Activated CD4-positive, alpha-beta T cell treated with anti-CD3 and anti-CD28 coated beads, Interleukin-2, amount 50 U/mL, for 1 hour (primary cell): Measurements from ENCODE around the gene STPG2.
"Not testable (repeated sequence)": the region's sequence is repeated elsewhere in the genome, so short reads cannot be mapped to it uniquely, and the experiment has no call there.

ENCODE experiments used
- DNase-seq: peaks from one replicate; pipeline ENCODE4 v3.0.0-alpha.2; 2020

STPG2 gene

GRCh38 chr4:97938141-97938540, 205.1 kb downstream of the STPG2 start:
- no peak for DNase-seq

DNA sequence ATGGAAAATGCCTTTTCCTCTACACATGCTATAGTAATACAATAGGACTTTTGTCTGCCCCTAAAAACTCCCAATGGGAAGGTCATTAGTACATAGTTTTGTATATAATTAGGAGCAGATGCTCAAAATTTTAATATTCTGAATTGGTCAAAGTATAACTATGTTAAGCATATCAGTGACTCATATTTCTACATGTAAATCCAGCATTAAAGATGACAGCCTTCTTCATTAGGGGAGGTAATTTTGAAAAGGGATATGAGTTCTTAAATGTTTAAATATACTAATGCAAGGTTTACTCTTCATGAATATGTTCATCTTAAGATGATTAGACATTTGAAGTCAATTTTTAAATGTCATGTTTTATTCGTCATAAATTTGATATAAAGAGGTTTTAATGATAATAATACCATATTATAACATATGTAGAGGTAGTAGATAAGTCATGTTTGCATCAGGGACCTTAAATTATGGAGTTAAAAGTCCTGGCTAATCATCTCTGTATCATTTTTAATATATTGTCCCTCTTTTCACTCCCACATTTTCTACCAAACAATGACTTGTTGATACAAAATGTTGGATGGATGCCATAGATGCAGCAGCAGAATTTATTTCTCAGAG, 218.8 kb downstream of the STPG2 start:
- DNase-seq: no peak

DNA sequence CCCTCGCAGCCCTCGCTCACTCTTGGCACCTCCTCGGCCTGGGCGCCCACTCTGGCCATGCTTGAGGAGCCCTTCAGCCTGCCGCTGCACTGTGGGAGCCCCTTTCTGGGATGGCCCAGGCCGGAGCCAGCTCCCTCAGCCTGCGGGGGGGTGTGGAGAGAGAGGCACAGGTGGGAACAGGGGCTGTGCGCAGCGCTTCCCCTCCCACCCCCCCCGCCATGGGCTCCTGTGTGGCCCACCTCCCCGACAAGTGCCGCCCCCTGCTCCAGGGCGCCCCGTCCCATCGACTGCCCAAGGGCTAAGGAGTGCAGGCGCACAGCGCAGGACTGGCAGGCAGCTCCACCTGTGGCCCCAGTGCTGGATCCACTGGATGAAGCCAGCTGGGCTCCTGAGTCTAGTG, 220.2 kb downstream of the STPG2 start:
- DNase-seq: no peak

DNA sequence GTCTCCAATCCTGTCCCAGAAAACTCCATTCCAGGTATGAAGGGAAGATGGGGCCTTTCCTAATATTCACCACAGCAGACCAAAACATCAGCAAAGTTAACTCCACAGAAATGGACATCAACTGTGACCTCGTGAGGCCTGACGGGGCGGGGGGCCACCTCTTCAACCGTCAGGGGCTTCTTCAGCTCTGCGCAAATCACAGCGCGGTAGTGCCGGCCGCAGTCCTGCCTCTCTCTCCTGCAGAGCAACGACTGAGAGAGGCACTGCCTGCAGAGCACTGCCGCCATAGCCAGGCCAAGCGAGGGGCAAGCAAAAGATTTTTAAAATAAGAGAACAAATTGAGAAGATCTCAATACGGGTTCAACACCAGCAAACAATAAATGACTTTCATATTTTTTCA, 226.2 kb downstream of the STPG2 start:
- DNase-seq: no peak

DNA sequence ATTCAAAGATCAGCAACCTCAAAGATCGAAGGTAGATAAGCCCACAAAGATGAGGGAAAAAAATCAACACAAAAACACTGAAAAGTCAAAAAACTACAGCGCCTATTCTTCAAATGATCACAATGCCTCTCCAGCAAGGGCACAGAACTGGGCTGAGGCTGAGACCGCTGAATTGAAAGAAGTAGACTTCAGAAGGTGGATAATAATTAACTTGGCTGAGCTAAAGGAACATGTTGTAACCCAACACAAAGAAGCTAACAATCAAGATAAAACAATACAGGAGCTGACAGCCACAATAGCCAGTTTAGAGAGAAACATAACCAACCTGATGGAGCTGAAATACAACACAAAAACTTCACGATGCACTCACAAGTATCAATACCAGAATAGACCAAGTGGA, 231.1 kb downstream of the STPG2 start:
- no peak for DNase-seq

DNA sequence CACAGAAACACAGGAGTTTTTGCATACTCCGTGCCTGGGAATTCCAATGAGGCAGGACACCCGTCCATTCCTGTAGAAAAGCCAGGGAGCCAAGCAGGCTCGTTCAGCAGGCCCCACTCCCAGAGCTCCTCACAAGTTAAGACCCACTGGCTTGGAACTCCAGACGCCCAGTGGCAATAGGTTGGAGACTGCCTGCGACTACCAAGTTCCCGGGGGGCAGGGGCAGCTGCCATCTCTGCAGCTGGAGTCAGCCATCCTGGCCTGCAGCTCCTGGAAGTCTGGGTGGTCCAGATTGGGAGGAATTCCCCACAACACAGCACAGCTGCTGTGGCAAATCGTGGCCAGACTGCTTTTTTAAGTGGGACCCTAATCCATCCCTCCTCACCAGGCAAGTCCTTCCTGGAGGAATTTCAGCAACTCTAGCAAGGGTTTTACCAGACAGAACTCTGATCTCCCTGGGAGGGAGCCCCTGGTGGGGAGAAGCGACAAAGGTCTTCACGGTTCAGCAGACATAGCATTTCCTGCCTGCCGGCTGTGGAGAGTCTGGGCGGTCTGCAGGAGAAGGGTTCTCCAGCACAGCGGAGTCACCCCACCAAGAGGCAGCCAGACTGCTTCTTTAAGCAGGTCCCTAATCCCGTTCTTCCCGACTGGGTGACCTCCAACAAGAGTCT, 231.9 kb downstream of the STPG2 start:
- DNase-seq: no peak

GRCh38 chr4:97910005-97910404, 233.3 kb downstream of the STPG2 start:
- DNase-seq: no peak

DNA sequence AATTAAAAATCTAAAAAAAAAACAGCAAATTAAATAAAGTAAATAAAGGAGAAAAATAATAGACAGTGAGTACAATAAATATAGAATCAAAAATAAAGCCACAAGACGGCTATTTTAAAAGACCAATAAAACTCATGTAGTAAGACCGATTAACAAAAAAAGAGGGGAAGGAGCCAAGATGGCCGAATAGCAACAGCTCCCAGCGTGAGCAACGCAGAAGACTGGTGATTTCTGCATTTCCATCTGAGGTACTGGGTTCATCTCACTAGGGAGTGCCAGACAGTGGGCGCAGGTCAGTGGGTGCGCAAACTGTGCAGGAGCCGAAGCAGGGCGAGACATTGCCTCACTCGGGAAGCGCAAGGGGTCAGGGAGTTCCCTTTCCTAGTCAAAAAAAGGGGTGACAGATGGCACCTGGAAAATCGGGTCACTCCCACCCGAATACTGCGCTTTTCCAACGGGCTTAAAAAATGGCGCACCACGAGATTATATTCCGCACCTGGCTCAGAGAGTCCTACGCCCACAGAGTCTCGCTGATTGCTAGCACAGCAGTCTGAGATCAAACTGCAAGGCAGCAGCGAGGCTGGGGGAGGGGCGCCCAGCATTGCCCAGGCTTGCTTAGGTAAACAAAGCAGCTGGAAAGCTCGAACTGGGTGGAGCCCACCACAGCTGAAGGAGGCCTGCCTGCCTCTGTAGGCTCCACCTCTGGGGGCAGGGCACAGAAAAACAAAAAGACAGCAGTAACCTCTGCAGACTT, 239.7 kb downstream of the STPG2 start:
- DNase-seq: not testable (repeated sequence)

DNA sequence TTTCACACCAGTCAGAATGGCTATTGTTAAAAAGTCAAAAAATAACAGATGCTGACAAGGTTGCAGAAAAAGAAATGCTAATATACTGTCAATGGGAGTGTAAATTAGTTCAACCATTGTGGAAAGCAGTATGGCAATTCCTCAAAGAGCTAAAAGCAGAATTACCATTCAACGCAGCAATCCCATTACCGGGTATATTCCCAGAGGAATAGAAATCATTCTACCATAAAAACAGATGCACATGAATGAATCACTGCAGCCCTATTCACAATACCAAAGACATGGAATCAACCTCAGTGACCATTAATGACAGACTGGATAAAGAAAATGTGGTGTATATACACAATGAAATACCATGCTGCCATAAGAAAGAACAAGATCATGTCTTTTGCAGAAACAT, 243.0 kb downstream of the STPG2 start:
- DNase-seq: no peak

- no peak for DNase-seq
These were observed 250.5 kb downstream of the STPG2 start for GRCh38 chr4:97892592-97893266.

GRCh38 chr4:97879942-97880341, 263.3 kb downstream of the STPG2 start:
- DNase-seq: no peak

DNA sequence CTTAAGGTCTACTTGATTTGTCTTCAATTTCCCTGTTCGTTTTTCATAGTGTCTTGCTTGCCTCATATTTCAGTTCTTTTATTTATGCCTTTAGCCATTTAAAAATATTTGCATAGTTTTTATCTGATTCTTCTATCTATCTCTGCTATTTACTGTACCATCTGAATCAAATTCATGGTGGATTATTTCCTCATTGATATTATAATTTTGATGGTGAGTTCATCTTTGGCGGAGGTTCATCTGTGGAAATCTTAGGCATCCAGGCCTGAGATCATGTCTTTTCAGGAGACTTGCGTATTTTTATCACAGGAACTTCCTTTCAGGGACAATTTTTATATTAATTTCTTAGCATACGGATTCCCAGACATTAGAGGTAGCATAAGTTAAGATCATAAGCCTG, 275.2 kb downstream of the STPG2 start:
- DNase-seq: no peak

- DNase-seq: no peak
These were observed 275.7 kb downstream of the STPG2 start for GRCh38 chr4:97867557-97868091.

- no peak for DNase-seq
These were observed 276.3 kb downstream of the STPG2 start for GRCh38 chr4:97866821-97867556.

DNA sequence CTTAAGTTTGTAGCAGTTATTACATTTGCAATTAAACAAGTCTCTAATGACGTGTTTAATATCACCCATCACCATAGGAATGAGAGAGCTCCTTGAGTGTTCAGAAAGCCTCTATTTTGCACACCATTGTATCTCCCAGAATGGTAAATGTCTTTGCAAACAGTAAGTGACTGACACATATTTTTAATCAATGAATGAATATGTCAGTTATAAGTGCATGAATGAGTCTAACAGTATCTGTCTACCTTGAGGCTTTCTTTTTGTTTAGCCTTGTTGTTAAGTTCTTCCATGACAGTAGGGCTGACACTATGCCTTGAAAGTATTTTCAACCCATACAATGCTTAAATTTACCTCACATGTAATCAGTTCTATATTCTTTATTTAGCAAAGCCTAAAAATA, 292.2 kb downstream of the STPG2 start:
- DNase-seq: no peak

GRCh38 chr4:97845758-97846157, 297.5 kb downstream of the STPG2 start:
- DNase-seq: no peak

GRCh38 chr4:97841512-97841911, 301.8 kb downstream of the STPG2 start:
- no peak for DNase-seq

GRCh38 chr4:97836662-97837061, 306.6 kb downstream of the STPG2 start:
- no peak for DNase-seq

GRCh38 chr4:97828646-97829045, 314.6 kb downstream of the STPG2 start:
- DNase-seq: no peak

DNA sequence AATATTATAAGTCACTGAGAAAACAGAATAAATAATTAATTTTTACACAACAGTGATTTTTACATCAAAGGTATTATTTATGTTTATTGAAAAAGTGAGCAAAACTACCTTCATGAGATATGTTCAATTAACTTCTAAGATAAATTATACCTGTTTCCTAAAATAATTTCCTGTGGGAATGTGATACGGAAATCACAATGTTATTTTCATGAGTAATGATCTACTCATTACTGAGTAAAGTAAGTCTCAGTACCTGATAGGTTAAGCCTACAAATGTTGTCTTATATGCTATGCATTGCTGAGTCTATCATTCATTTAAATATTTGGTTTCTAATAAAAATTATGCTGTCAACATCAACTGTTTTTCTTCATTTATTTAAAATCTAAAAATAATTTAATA, 324.0 kb downstream of the STPG2 start:
- DNase-seq: no peak

DNA sequence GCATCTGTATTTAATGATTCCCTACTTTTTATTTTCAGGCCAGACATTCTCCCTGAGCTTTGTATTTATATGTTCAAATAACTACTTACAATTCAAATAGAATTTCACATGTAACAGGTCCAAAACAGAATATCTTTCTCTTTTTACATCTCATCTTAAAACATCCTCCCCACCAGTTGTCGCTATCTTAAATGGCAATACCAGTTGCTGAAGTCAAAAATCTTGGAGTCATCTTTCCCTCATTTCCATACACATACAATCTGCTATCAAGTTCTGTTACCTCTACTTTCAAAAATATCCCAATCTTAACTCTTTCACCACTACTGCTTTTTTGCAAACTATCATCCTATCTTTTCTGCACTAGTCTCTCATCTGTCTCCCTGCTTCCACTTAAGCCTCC, 330.5 kb downstream of the STPG2 start:
- DNase-seq: no peak

DNA sequence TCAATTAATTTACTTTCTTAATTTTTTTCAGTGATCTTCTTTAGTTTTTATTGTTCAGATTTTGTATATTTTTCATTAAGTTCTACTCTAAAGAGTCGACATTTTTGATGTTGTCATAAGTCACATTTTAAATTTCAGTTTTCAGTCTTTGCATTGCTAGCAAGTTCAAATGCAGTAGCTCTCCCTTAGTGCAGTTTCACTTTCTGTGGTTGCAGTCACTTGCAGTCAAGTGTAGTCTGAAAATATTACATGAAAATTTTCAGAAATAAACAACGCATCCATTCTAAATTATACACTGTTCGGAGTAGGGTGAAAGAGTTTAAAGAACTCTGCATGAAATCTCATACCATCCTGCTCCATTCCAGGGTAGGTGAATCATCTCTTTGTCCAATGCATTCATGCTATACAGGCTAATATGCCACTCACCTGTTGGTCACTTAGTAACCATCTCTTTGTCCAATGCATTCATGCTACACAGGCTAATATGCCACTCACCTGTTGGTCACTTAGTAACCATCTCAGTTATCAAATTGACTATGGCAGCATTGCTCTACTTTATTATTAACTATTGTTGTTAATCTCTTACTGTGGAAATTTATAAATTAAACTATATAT, 356.9 kb downstream of the STPG2 start:
- no peak for DNase-seq
